ENCODE data around the gene TLL1.

TLL1 gene

DNA sequence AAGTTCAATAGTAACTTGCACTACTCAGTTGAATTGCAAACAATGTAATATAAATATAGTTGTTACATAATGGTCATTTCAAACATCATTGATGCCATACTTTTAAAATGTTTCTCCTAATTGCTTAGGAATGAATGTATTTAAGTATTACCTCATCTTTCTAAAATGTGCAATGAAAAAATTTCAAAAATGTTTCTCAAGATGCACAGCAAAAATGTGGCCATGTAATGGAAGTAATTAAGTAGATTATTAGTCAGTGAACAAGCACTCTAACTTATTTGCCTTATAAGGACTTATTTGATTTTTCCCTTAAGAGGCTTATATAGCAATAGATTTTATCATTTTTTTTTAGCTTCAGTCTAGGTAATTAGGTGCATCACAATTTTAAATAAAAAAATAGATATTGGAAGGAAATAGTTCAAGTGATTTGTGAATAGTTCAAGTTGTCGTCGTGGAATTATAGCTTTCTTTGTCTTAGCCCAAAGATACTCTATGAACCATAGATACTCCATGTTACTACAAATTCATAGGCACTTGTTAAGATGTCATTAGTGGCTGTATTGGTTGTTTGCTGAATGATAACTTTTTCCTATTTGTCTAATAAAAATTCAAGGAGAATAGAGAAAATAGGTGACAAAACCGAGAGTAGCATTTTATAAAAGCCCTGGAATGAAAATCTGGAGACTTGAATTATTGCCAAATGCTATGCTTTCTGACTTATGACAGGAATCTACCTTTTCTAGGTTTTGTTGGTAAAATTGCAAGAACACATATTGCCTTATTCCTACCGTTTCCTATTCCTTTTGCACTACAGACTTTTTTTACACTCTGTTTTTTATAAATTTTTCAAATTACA lies 118.5 kb downstream of the TLL1 start:
- TF ChIP-seq, protein P1, sequence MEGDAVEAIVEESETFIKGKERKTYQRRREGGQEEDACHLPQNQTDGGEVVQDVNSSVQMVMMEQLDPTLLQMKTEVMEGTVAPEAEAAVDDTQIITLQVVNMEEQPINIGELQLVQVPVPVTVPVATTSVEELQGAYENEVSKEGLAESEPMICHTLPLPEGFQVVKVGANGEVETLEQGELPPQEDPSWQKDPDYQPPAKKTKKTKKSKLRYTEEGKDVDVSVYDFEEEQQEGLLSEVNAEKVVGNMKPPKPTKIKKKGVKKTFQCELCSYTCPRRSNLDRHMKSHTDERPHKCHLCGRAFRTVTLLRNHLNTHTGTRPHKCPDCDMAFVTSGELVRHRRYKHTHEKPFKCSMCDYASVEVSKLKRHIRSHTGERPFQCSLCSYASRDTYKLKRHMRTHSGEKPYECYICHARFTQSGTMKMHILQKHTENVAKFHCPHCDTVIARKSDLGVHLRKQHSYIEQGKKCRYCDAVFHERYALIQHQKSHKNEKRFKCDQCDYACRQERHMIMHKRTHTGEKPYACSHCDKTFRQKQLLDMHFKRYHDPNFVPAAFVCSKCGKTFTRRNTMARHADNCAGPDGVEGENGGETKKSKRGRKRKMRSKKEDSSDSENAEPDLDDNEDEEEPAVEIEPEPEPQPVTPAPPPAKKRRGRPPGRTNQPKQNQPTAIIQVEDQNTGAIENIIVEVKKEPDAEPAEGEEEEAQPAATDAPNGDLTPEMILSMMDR (IDR thresholded peaks at IDR 0.05; ENCODE audit: low read length) = no peak
- TF ChIP-seq EZH2 (optimal IDR thresholded peaks at IDR 0.05; ENCODE audit: low read depth, low read length) = no peak
- TF ChIP-seq EZH2phosphoT487 (IDR thresholded peaks at IDR 0.05; ENCODE audit: low read length) = no peak
- no peaks in the 10 kb centered on the region for H3F3A ChIP-seq (ENCODE audit: insufficient read depth, low read length)
- H3K9me2 ChIP-seq (replicated peaks; ENCODE audit: insufficient read depth, low read length) = no peaks in the 10 kb centered on the region
- H3K27ac ChIP-seq (ENCODE audit: low read length) = no peak overlapping the region
- no peak overlapping the region for H3K4me3 ChIP-seq (ENCODE audit: low read length)
- H3K9ac ChIP-seq (ENCODE audit: low read length) = no peak overlapping the region
- no peak overlapping the region for H3K4me2 ChIP-seq (ENCODE audit: low read depth, low read length)
- H2AFZ ChIP-seq (ENCODE audit: low read length) = no peak overlapping the region
- H4K20me1 ChIP-seq (ENCODE audit: insufficient read depth, low read length) = no peaks in the 10 kb centered on the region
- H3K4me1 ChIP-seq (ENCODE audit: low read length) = no peaks in the 10 kb centered on the region
- H3K36me3 ChIP-seq (replicated peaks; ENCODE audit: insufficient read depth, low read length) = no peaks in the 10 kb centered on the region
- H3K27me3 ChIP-seq (replicated peaks; ENCODE audit: insufficient read depth, low read length) = no peaks in the 10 kb centered on the region
- H3K79me2 ChIP-seq (ENCODE audit: low read length) = no peaks in the 10 kb centered on the region
- DNase-seq = no peak
- no peaks in the 10 kb centered on the region for H3K9me3 ChIP-seq (replicated peaks; ENCODE audit: insufficient read depth, low read length)

DNA sequence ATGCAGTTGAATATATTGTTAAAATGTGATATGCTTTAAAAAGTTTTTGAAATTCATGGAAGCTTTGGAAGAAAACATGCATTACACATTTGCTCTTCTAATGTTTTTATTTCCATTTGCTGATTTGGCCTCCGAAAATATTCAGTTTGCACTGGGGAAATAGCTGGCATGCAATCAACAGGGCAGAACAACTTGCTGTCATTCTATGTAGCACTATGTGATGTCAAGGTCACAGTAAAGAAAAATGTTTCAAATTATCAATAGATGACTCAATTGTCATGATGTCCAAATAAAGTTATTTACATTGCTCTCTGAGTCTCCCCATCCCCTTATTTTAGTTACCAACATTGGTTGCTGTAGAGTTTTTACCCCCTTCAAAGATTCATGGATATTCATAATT lies 119.2 kb downstream of the TLL1 start:
- H3K9ac ChIP-seq (ENCODE audit: low read length) = no peak overlapping the region
- no peaks in the 10 kb centered on the region for H3K9me3 ChIP-seq (replicated peaks; ENCODE audit: insufficient read depth, low read length)
- H4K20me1 ChIP-seq (ENCODE audit: insufficient read depth, low read length) = no peaks in the 10 kb centered on the region
- no peak overlapping the region for H2AFZ ChIP-seq (ENCODE audit: low read length)
- no peaks in the 10 kb centered on the region for H3K27me3 ChIP-seq (replicated peaks; ENCODE audit: insufficient read depth, low read length)
- no peaks in the 10 kb centered on the region for H3K79me2 ChIP-seq (ENCODE audit: low read length)
- no peak for TF ChIP-seq EZH2 (optimal IDR thresholded peaks at IDR 0.05; ENCODE audit: low read depth, low read length)
- TF ChIP-seq EZH2phosphoT487 (IDR thresholded peaks at IDR 0.05; ENCODE audit: low read length) = no peak
- TF ChIP-seq, protein P1 (IDR thresholded peaks at IDR 0.05; ENCODE audit: low read length) = no peak
- no peak overlapping the region for H3K4me2 ChIP-seq (ENCODE audit: low read depth, low read length)
- no peak for DNase-seq
- H3K9me2 ChIP-seq (replicated peaks; ENCODE audit: insufficient read depth, low read length) = no peaks in the 10 kb centered on the region
- no peaks in the 10 kb centered on the region for H3K4me1 ChIP-seq (ENCODE audit: low read length)
- H3K27ac ChIP-seq (ENCODE audit: low read length) = no peak overlapping the region
- no peak overlapping the region for H3K4me3 ChIP-seq (ENCODE audit: low read length)
- H3F3A ChIP-seq (ENCODE audit: insufficient read depth, low read length) = no peaks in the 10 kb centered on the region
- no peaks in the 10 kb centered on the region for H3K36me3 ChIP-seq (replicated peaks; ENCODE audit: insufficient read depth, low read length)

DNA sequence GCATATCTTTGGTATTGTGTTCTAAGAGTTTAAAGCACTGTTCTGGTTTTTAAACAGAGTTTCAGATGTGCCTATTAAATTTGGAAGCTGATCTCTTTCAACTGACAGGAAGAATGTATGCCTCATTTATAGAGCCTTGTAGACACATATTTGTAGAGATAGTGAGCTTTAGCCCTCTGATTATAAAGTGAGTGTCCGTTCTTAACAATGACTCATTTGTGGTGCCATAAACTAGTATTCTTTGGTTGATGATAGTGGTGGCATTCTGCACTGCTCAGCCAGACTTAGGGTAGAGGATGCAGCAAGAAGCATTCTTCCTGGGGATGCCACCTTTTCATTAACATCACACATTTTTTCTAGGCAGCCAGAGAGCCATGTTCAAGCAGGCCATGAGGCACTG lies 121.7 kb downstream of the TLL1 start:
- Histone ChIP-seq H3K27ac (ENCODE audit: low read length) (no peak overlapping the region), H3K4me1 (ENCODE audit: low read length) (no peaks in the 10 kb centered on the region), H3K9me2 (replicated peaks; ENCODE audit: insufficient read depth, low read length) (no peaks in the 10 kb centered on the region), H3K4me3 (ENCODE audit: low read length) (no peak overlapping the region), H3K36me3 (replicated peaks; ENCODE audit: insufficient read depth, low read length) (no peaks in the 10 kb centered on the region), H3K9me3 (replicated peaks; ENCODE audit: insufficient read depth, low read length) (no peaks in the 10 kb centered on the region), H3K79me2 (ENCODE audit: low read length) (no peaks in the 10 kb centered on the region), H4K20me1 (ENCODE audit: insufficient read depth, low read length) (no peaks in the 10 kb centered on the region), H2AFZ (ENCODE audit: low read length) (no peak overlapping the region), H3K9ac (ENCODE audit: low read length) (no peak overlapping the region), H3K27me3 (replicated peaks; ENCODE audit: insufficient read depth, low read length) (no peaks in the 10 kb centered on the region), H3F3A (ENCODE audit: insufficient read depth, low read length) (no peaks in the 10 kb centered on the region), H3K4me2 (ENCODE audit: low read depth, low read length) (no peak overlapping the region)
- TF ChIP-seq, protein P1 (IDR thresholded peaks at IDR 0.05; ENCODE audit: low read length) = no peak
- no peak for TF ChIP-seq EZH2phosphoT487 (IDR thresholded peaks at IDR 0.05; ENCODE audit: low read length)
- no peak for TF ChIP-seq EZH2 (optimal IDR thresholded peaks at IDR 0.05; ENCODE audit: low read depth, low read length)
- DNase-seq = no peak

Measured in MM.1S (cell line).